Nephron (organoid): Measurements from ENCODE around the gene SF1.
A peak's percentile ranks its signal among the peaks of the same experiment; 100 is the strongest.

Source experiments
- H3K27ac Mint-ChIP-seq, 3 experiments: 2 replicates each; pipeline ENCODE4 v1.8.0; 2020; ENCODE audit warnings: mixed read lengths in 3 of 3, mild to moderate bottlenecking in 2 of 3, moderate library complexity in 1 of 3
- H3K27me3 Mint-ChIP-seq: 2 replicates; pipeline ENCODE4 v1.8.0; 2021; ENCODE audit warnings: low read depth, mild to moderate bottlenecking, moderate library complexity, mixed read lengths
- H3K36me3 Mint-ChIP-seq: 2 replicates; pipeline ENCODE4 v1.8.0; 2020; ENCODE audit warnings: low read depth, mixed read lengths
- H3K4me1 Mint-ChIP-seq: 2 replicates; pipeline ENCODE4 v1.8.0; 2020; ENCODE audit warnings: mixed read lengths
- H3K4me3 Mint-ChIP-seq, 3 experiments: 2 replicates each; pipeline ENCODE4 v1.8.0; 2020; ENCODE audit warnings: mild to moderate bottlenecking in 3 of 3, mixed read lengths in 3 of 3, moderate library complexity in 2 of 3
- H3K9me3 Mint-ChIP-seq: 2 replicates; pipeline ENCODE4 v1.8.0; 2020; ENCODE audit warnings: mixed read lengths
- TF ChIP-seq, protein P1 (sequence below), 3 experiments: fragments of 200-600 bp; sonication (generic); IDR thresholded peaks; one replicate each; pipeline ENCODE4 v1.5.0; 2021; ENCODE audit warnings: antibody characterized with exemption in 3 of 3; ENCODE audit not compliant: unreplicated experiment in 3 of 3

Gene SF1

DNA sequence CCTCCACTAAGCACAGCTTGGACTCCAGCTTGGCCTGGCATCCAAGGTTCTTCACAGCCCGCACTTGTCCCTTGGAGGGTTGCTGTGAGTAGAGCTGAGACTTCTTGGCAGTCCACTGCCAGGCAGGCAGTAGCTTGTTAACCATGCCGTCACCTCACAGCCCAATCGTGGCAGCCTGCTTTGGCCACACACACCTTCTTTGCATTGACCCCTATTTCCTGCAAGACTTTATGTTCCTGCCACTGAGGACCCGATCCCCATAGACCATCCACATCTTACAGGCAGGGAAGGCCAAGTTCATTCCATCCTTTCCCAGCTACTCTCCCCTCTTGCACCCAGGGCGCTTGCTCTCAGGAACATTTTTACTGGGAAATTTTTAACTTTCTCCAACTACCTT lies 16.1 kb downstream of the SF1 start:
- TF ChIP-seq, protein P1, sequence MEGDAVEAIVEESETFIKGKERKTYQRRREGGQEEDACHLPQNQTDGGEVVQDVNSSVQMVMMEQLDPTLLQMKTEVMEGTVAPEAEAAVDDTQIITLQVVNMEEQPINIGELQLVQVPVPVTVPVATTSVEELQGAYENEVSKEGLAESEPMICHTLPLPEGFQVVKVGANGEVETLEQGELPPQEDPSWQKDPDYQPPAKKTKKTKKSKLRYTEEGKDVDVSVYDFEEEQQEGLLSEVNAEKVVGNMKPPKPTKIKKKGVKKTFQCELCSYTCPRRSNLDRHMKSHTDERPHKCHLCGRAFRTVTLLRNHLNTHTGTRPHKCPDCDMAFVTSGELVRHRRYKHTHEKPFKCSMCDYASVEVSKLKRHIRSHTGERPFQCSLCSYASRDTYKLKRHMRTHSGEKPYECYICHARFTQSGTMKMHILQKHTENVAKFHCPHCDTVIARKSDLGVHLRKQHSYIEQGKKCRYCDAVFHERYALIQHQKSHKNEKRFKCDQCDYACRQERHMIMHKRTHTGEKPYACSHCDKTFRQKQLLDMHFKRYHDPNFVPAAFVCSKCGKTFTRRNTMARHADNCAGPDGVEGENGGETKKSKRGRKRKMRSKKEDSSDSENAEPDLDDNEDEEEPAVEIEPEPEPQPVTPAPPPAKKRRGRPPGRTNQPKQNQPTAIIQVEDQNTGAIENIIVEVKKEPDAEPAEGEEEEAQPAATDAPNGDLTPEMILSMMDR (IDR thresholded peaks at IDR 0.05; ENCODE audit: unreplicated experiment in 3 of 3) = no peak
- Mint-ChIP-seq H3K36me3 (peaks cover 39% of the 10 kb centered on the region), H3K4me1 (peaks cover 62% of the 10 kb centered on the region), H3K27me3 (no peaks in the 10 kb centered on the region), H3K9me3 (no peaks in the 10 kb centered on the region), H3K27ac (peak overlapping the region; percentile 59 to 86 (median 83)), H3K4me3 (peak overlapping the region; percentile 8 to 18 (median 14))

GRCh38 chr11:64760759-64761420 lies 17.5 kb downstream of the SF1 start:
- H3K36me3 Mint-ChIP-seq = peaks cover 31% of the 10 kb centered on the region
- no peaks in the 10 kb centered on the region for H3K9me3 Mint-ChIP-seq
- H3K27me3 Mint-ChIP-seq = no peaks in the 10 kb centered on the region
- peak overlapping the region in 2 of 3 experiments; percentile 15 to 49 for H3K4me3 Mint-ChIP-seq
- peak overlapping the region; percentile 80 to 85 (median 83) for H3K27ac Mint-ChIP-seq
- peaks cover 62% of the 10 kb centered on the region for H3K4me1 Mint-ChIP-seq
- TF ChIP-seq, protein P1 (IDR thresholded peaks at IDR 0.05; ENCODE audit: unreplicated experiment in 3 of 3) = no peak

- Mint-ChIP-seq H3K9me3 (no peaks in the 10 kb centered on the region), H3K36me3 (peaks cover 24% of the 10 kb centered on the region), H3K27ac (peak within 1 kb of the TSS; percentile 83 to 91 (median 88)), H3K4me3 (peak within 1 kb of the TSS; percentile 47 to 61 (median 54)), H3K4me1 (peaks cover 57% of the 10 kb centered on the region), H3K27me3 (no peaks in the 10 kb centered on the region)
- TF ChIP-seq, protein P1 (IDR thresholded peaks at IDR 0.05; ENCODE audit: unreplicated experiment in 3 of 3) = no peak
Measured at GRCh38 chr11:64759722-64760719, 18.3 kb downstream of the SF1 start, which contains the start of gene PYGM. Gene PYGM (minus strand): TSS chr11:64759974. CDS start chr11:64759898, 76 bp downstream.

GRCh38 chr11:64759131-64759721 lies 19.1 kb downstream of the SF1 start:
- Mint-ChIP-seq H3K4me1 (peaks cover 49% of the 10 kb centered on the region), H3K4me3 (peak overlapping the region; percentile 47 to 61 (median 54)), H3K9me3 (no peaks in the 10 kb centered on the region)

DNA sequence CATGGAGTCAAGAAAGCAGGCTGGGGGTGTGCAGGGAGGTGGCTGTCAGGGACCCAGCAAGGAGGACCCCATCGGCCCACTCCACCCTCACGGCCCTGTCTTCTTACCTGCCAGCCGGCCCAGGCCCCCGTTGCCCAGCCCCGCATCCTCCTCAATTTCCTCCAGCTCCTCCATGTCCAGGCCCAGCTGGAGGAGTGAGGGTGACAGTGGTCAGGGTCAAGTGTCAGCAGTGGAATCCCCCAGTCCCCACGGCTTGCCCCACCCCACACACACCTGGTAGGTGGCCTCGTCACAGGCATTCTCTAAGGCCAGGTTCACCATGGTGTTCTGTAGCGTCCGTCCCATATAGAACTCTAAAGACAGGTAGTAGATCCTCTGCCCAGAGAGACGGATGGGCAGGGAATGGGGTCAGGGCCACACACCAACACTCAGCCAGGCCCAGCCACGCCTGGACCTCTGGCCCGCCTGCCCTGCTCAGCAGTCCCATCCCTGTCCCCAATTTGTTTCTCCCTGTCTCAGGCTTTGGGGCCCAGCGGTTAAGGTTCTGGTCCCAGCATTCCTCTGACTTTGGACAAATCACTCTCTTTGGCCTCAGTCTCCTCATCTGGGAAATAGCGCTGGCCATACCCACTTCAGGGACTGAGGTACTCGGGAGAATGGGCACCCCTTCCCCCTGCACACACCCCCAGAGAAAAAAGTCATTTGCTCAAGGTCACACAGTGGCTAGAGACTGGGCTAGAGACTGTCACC lies 19.8 kb downstream of the SF1 start:
- H3K9me3 Mint-ChIP-seq = no peaks in the 10 kb centered on the region
- no peak overlapping the region for H3K4me3 Mint-ChIP-seq
- peaks cover 41% of the 10 kb centered on the region for H3K4me1 Mint-ChIP-seq
- TF ChIP-seq, protein P1 (IDR thresholded peaks at IDR 0.05; ENCODE audit: unreplicated experiment in 3 of 3) = no peak
- peaks cover 9% of the 10 kb centered on the region for H3K36me3 Mint-ChIP-seq
- no peak overlapping the region for H3K27ac Mint-ChIP-seq
- H3K27me3 Mint-ChIP-seq = no peaks in the 10 kb centered on the region

More at GRCh38 chr11:64759131-64759721, 19.1 kb downstream of the SF1 start:
- TF ChIP-seq, protein P1 (IDR thresholded peaks at IDR 0.05; ENCODE audit: unreplicated experiment in 3 of 3) = no peak
- Mint-ChIP-seq H3K27ac (peak overlapping the region; percentile 83 to 91 (median 88)), H3K36me3 (peaks cover 16% of the 10 kb centered on the region), H3K27me3 (no peaks in the 10 kb centered on the region)
